ENCODE measurements around the gene PCDH9. TPM values are rescaled to one million over a fixed set of nuclear protein-coding genes. Genes with fewer than 3 reads are reported as not detected.

PCDH9 gene
- total RNA-seq, 1 experiment from 2014 or later, result 0.11 TPM

GRCh38 chr13:66617786-66618185, 612.4 kb downstream of the PCDH9 start:
- Mint-ChIP-seq H3K4me1 (ENCODE audit: low read depth, unreplicated experiment) (no peaks in the 10 kb centered on the region), H3K27me3 (ENCODE audit: insufficient read depth, unreplicated experiment) (no peaks in the 10 kb centered on the region), H3K4me3 (ENCODE audit: unreplicated experiment) (no peak overlapping the region), H3K9me3 (ENCODE audit: unreplicated experiment) (no peaks in the 10 kb centered on the region), H3K36me3 (ENCODE audit: insufficient read depth, unreplicated experiment) (no peaks in the 10 kb centered on the region), H3K27ac (ENCODE audit: unreplicated experiment) (no peak overlapping the region)
- H3K4me3 ChIP-seq (ENCODE audit: low read depth, low read length), result no peak overlapping the region
- no peaks in the 10 kb centered on the region for H3K4me1 ChIP-seq
- H3K36me3 ChIP-seq (ENCODE audit: control insufficient read depth, insufficient read depth, low read length), result no peaks in the 10 kb centered on the region
- no peaks in the 10 kb centered on the region for H3K9me3 ChIP-seq
- H3K27me3 ChIP-seq (replicated peaks; ENCODE audit: control insufficient read depth, insufficient read depth, low read length), result no peaks in the 10 kb centered on the region
- TF ChIP-seq CTCF (IDR thresholded peaks at IDR 0.05; ENCODE audit: insufficient read depth in 1 of 2, low read depth in 1 of 2, low read length in 1 of 2, severe bottlenecking in 1 of 2, unreplicated experiment in 1 of 2), result no peak
- ChIA-PET POLR2A (no interaction called here), CTCF (interaction anchor here (1.3 to 1.8 kb wide), 2 partner anchors 606 to 620 kb away, joined by 4 to 8 read pairs; no protein-coding TSS in a partner anchor)
- no TSS peak for BruUV-seq (replicated peaks)
- DNase-seq, result no peak
- intact Hi-C loops (cut with micrococcal nuclease; ENCODE audit: unreplicated experiment), result loop anchor here (2.0 to 5.0 kb wide), 2 partner anchors 150 to 621 kb away; no protein-coding TSS in a partner anchor

GRCh38 chr13:66612983-66613382, 617.2 kb downstream of the PCDH9 start:
- no peaks in the 10 kb centered on the region for H3K36me3 Mint-ChIP-seq (ENCODE audit: insufficient read depth, unreplicated experiment)
- H3K27me3 ChIP-seq (replicated peaks; ENCODE audit: control insufficient read depth, insufficient read depth, low read length), result no peaks in the 10 kb centered on the region
- TF ChIP-seq CTCF (IDR thresholded peaks at IDR 0.05; ENCODE audit: insufficient read depth in 1 of 2, low read depth in 1 of 2, low read length in 1 of 2, severe bottlenecking in 1 of 2, unreplicated experiment in 1 of 2), result no peak
- intact Hi-C loops (cut with micrococcal nuclease; ENCODE audit: unreplicated experiment), result no loop called here
- H3K27me3 Mint-ChIP-seq (ENCODE audit: insufficient read depth, unreplicated experiment), result peaks cover 3% of the 10 kb centered on the region
- H3K9me3 ChIP-seq, result no peaks in the 10 kb centered on the region
- DNase-seq, result no peak
- H3K4me3 Mint-ChIP-seq (ENCODE audit: unreplicated experiment), result no peak overlapping the region
- H3K27ac Mint-ChIP-seq (ENCODE audit: unreplicated experiment), result no peak overlapping the region
- no peaks in the 10 kb centered on the region for H3K36me3 ChIP-seq (ENCODE audit: control insufficient read depth, insufficient read depth, low read length)
- ChIA-PET CTCF (no interaction called here), POLR2A (no interaction called here)
- H3K4me3 ChIP-seq (ENCODE audit: low read depth, low read length), result no peak overlapping the region
- no TSS peak for BruUV-seq (replicated peaks)
- H3K4me1 Mint-ChIP-seq (ENCODE audit: low read depth, unreplicated experiment), result no peaks in the 10 kb centered on the region
- H3K4me1 ChIP-seq, result no peaks in the 10 kb centered on the region
- no peaks in the 10 kb centered on the region for H3K9me3 Mint-ChIP-seq (ENCODE audit: unreplicated experiment)

- H3K9me3 Mint-ChIP-seq (ENCODE audit: unreplicated experiment), result no peaks in the 10 kb centered on the region
- POLR2A ChIA-PET, result no interaction called here
- H3K27me3 ChIP-seq (replicated peaks; ENCODE audit: control insufficient read depth, insufficient read depth, low read length), result no peaks in the 10 kb centered on the region
- CTCF ChIA-PET, result no interaction called here
- intact Hi-C loops (cut with micrococcal nuclease; ENCODE audit: unreplicated experiment), result no loop called here
- H3K36me3 ChIP-seq (ENCODE audit: control insufficient read depth, insufficient read depth, low read length), result no peaks in the 10 kb centered on the region
- no peak for DNase-seq
- no peaks in the 10 kb centered on the region for H3K9me3 ChIP-seq
- BruUV-seq (replicated peaks), result no TSS peak
- H3K4me3 Mint-ChIP-seq (ENCODE audit: unreplicated experiment), result no peak overlapping the region
- no peak overlapping the region for H3K27ac Mint-ChIP-seq (ENCODE audit: unreplicated experiment)
- no peaks in the 10 kb centered on the region for H3K4me1 ChIP-seq
- no peaks in the 10 kb centered on the region for H3K4me1 Mint-ChIP-seq (ENCODE audit: low read depth, unreplicated experiment)
- no peak for TF ChIP-seq CTCF (IDR thresholded peaks at IDR 0.05; ENCODE audit: insufficient read depth in 1 of 2, low read depth in 1 of 2, low read length in 1 of 2, severe bottlenecking in 1 of 2, unreplicated experiment in 1 of 2)
- no peaks in the 10 kb centered on the region for H3K36me3 Mint-ChIP-seq (ENCODE audit: insufficient read depth, unreplicated experiment)
- H3K27me3 Mint-ChIP-seq (ENCODE audit: insufficient read depth, unreplicated experiment), result peaks cover 4% of the 10 kb centered on the region
- H3K4me3 ChIP-seq (ENCODE audit: low read depth, low read length), result no peak overlapping the region
Observed at GRCh38 chr13:66586489-66586888, 643.6 kb downstream of the PCDH9 start.

Data from Caco-2 (cell line).